Pons (tissue), 1 donor: ENCODE measurements around the gene SCN9A.

Experiments
- DNase-seq: peaks from one replicate; pipeline ENCODE4 v3.0.0-alpha.2; 2016; ENCODE audit warnings: low spot score

The SCN9A gene

GRCh38 chr2:166173263-166173662 lies 202.5 kb downstream of the SCN9A start:
- no peak for DNase-seq

- no peak for DNase-seq
Measured at GRCh38 chr2:166171216-166171615, 204.5 kb downstream of the SCN9A start.

GRCh38 chr2:166170356-166170755 lies 205.4 kb downstream of the SCN9A start:
- no peak for DNase-seq

DNA sequence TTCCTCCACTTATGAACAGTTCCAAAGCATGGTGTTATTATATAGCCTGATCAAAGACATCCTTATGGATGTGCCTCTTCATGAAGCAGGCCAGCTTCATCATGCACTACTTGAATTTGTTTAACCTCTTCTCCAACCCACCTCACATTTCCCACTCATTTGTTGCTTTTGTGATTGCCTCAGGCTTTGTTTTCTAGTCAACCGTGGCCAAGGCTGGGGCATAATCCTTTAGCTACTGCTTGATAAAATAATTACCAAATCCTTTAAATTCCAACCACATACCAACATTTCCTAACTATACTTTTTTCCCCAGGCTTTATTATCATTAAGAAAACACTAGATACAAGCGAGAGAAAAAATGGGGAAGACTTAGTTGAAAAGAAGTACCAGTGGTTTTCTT lies 208.3 kb downstream of the SCN9A start:
- DNase-seq, result no peak

DNA sequence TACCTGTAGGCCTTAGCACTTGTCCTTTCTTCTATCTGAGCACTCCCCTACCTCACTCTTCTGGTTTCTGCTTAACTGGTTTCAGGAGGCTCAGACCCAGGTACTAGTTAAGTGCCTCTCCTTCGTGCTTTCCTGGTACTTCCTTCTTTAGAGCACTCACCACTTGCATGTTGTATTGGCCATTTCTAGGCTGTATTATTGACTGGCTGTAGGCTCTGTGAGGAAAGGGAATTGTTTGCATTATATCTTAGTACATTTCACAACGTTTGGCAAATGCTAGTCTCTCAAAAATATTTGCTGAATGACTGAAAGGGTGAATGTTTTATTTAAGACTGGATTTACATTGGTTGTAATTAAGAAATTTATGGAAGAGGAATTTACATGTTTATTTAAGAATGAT lies 212.0 kb downstream of the SCN9A start:
- DNase-seq, result no peak

DNA sequence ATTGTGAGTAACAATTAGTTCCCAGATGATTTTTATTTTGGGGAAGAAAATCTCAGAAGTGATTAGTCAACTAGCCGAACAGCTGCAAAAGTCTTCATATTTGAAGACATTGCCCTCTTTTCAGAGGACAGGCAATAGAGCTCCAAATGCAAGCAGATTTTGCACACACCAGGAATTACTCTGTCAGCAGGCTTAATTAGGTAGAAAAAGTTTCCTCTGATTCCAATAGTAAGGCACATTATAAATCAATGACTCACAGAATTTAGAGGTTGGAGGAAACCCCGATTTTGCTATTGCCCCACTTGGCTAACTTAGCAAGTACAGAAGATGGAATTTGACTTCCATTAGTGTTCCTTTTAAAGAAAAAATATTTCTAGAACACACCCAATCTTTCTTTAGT lies 217.2 kb downstream of the SCN9A start:
- no peak for DNase-seq

DNA sequence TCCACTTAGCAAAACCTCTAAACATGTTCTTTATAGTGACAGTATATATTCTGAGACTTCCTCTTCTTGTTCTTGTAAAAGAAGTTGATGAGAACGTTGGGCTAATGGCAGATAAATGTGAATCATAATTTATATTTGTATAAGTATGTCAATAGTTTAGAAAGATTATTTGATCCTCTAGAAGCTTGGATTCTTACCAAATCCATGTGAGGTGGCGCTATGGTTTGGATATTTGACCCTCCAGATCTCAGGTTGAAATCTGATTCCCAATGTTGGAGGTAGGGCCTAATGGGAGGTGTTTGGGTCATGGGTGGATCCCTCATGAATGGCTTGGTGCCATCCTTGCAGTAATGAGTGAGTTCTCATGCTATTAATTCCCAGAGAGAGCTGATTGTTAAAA lies 218.2 kb downstream of the SCN9A start:
- DNase-seq, result no peak

DNA sequence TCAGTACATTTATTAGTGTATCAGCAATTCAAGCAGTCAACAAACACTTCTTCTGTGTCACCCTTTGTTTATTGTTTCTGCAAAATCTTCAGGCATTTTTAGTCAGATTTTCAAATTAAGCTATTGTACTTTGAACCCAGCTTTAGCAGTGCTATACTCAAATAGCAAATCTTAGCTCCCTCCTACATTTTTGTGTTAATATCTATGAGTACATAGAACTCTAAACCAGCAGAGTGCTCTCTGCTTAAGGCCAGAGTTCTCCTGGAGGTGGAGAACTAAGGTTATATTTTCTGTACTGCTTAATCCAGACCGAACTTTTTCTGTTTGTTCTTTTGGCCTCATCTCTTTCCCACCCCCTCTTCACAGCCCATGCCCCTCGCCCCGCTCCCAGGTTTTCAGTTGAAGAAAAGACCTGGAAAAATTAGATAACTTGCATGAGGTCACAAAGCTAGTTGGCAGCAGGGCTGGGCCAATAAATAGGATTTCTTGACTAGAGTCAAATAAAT lies 218.7 kb downstream of the SCN9A start:
- DNase-seq, result no peak

GRCh38 chr2:166155589-166155988 lies 220.2 kb downstream of the SCN9A start:
- DNase-seq, result no peak

DNA sequence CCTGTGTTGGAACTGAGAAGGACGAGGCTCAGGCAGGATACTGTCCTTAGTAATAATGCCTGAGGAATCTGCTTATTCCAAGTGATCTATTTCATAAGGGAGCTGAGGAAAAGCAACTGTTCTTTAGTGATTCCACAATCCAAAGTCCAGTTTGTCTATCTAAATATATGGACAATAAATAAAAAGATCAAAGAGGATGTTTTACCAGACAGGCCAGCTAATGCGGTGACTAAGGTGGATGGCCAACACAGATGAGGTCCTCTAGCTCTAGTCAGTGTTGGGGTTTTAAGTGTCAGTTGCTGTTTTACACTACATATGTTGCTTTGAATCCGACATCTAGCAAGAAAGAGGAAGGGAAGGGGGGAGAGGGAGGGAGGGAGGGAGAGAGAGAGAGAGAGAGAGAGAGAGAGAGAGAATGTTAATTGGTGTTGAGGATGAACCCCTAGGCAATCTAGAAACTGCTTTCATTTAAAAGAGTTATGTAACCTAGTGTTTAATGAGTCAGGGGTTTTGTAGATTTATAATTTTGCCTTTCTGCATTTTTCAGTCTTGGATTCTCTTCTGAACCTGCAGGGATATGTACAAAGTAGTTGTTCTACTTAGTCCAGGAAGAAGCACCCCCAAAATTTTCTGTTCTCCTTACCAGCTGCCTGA lies 220.9 kb downstream of the SCN9A start:
- no peak for DNase-seq

DNA sequence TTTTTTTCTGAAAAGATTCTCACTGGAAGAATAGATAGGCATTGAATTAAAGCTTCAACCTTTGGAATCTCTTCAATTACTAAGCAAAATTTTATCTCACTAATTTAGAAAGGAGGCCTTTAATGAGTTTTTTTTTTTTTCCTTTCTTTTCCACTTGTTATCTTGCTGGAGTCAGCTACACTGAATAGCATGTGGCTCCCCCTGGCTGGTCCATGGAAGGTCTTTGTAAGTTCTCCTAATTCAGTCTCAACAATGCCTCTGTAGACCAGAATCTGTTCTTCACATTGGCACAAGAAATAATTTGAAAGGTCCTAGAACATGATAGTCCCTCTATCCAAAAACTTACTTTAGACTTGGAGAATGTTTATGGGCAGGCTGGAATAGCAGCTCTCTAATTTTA lies 223.7 kb downstream of the SCN9A start:
- no peak for DNase-seq

DNA sequence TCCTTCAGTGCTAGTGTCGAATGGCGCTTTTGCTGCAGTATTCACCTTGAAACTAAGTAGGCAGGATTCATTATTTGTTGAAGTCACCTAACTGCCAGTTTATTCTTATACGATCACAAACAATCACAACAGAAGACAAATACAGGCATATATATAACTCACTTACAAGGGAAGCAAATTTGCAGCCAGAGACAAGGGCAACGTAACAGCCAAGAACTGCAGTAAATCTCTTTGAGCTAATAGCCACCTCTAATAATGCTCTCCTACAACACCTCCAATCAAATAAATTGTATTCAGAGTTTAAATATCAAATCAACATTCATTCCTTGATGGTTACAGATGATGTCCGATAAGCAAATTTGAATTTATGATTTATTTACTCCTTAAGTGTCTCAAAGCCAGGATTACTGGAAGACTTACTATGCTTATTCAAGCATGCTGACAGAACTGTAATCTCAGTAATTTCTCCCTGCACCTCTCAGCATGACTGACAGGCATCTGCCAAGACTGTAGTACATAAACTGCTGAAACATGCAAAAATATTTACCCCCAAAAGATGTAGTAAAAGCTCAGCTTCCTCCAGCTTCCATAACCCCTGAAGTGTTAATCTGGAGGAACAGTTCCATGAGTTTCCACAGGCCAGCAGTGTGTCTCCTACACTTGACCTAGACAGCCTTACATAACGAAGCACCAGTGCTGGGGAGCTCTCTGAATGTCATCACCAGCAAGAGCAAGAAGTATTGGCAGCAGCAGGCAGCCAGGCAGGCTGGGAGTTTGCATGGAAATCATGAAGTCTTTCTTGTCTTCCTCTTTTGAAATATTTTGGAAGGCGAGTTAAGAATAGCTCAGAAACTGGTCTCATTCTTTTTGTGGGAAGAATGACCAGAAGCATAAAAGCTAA lies 227.0 kb downstream of the SCN9A start:
- peak; percentile 37 for DNase-seq

DNA sequence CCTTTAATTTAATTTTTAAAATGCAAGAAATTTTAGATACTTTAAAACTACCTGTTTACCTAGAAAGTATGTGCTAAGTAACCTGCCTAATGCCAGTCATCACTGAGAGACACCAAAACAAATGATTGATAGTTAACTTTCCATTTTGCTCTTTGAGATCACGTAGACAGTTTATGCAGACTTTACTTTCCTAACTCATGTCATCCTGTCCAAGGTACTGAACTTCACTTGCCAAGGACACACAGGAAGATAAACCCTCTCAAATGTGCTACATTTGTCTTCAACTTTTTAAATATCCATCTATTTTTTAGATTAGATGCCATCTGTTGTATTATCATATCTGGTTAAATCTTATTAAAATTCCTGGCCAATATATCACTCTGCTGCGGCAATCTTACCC lies 227.9 kb downstream of the SCN9A start:
- DNase-seq, result no peak
